Measurements from ENCODE around the gene APOA4. TPM values are rescaled to one million over a fixed set of nuclear protein-coding genes. Genes with fewer than 3 reads are reported as not detected.

The APOA4 gene
- total and polyA plus RNA-seq, 2 donors (not counting 3 experiments of a cell fraction or from before 2014, with no cell fraction given), result not detected

- H3K9me1 ChIP-seq (replicated peaks; ENCODE audit: control insufficient read depth, extremely low read depth, insufficient read depth, low read length), result no peaks in the 10 kb centered on the region
- no peak overlapping the region for H3K27ac ChIP-seq (ENCODE audit: insufficient read depth, low read depth, low read length)
- H3K9me3 ChIP-seq (replicated peaks; ENCODE audit: control insufficient read depth, insufficient read depth, low read length), result no peaks in the 10 kb centered on the region
- no peaks in the 10 kb centered on the region for H3K27me3 ChIP-seq (ENCODE audit: control insufficient read depth in 2 of 2, insufficient read depth in 2 of 2, low read length in 2 of 2)
- H3K79me2 ChIP-seq (ENCODE audit: control insufficient read depth, insufficient read depth, low read length), result no peaks in the 10 kb centered on the region
- DNase-seq (ENCODE audit: low read depth, low spot score), result no peak
- H4K20me1 ChIP-seq (replicated peaks; ENCODE audit: control insufficient read depth, extremely low read depth, insufficient read depth, low read length), result no peaks in the 10 kb centered on the region
- H3K4me2 ChIP-seq (ENCODE audit: insufficient read depth, low read length), result no peak overlapping the region
- H2AFZ ChIP-seq (ENCODE audit: low read depth, low read length), result no peak overlapping the region
- intact Hi-C loops (cut with micrococcal nuclease) (no loop called here), dilution Hi-C loops (cut with MboI; ENCODE audit: extremely low pct_ligation_motif_present, low sequenced_read_pairs) (no loop called here)
- TF ChIP-seq GATA2 (IDR thresholded peaks at IDR 0.05; ENCODE audit: insufficient read depth, insufficient read length, low read depth, low read length) (no peak), FOS (IDR thresholded peaks at IDR 0.05; ENCODE audit: borderline replicate concordance, insufficient read depth, low read length) (no peak)
- CTCF ChIA-PET, result interaction anchor here (0.6 to 1.9 kb wide), 2 partner anchors 39 to 275 kb away, joined by 4 to 7 read pairs; partner anchors contain the start of gene APOA5
- no peaks in the 10 kb centered on the region for H3K36me3 ChIP-seq (ENCODE audit: control insufficient read depth in 2 of 2, extremely low read depth in 1 of 2, insufficient read depth in 2 of 2, low read length in 2 of 2)
- no peak for FAIRE-seq
- no peak overlapping the region for H3K4me3 ChIP-seq (replicated peaks in 1 of 3; ENCODE audit: insufficient read depth in 1 of 3, low read depth in 1 of 3, low read length in 3 of 3)
- BruUV-seq (replicated peaks), result no TSS peak
- POLR2A ChIA-PET, result no interaction called here
- no peak overlapping the region for H3K9ac ChIP-seq (replicated peaks; ENCODE audit: extremely low read depth, insufficient read depth, low read length)
- peaks cover 2% of the 10 kb centered on the region for H3K4me1 ChIP-seq (ENCODE audit: control insufficient read depth, extremely low read depth, insufficient read depth, low read length)
Measured at GRCh38 chr11:116830184-116830912, 7.2 kb upstream of the APOA4 start.

GRCh38 chr11:116829525-116830183, 6.5 kb upstream of the APOA4 start, which contains the start of gene APOC3:
APOC3 (plus strand) TSS chr11:116829907; CDS start chr11:116830583, 676 bp downstream.
- ChIA-PET CTCF (interaction anchor here (0.6 to 1.9 kb wide), 2 partner anchors 38 to 276 kb away, joined by 4 to 7 read pairs; partner anchors contain the start of gene APOA5), POLR2A (no interaction called here)
- H3K27me3 ChIP-seq (ENCODE audit: control insufficient read depth in 2 of 2, insufficient read depth in 2 of 2, low read length in 2 of 2), result no peaks in the 10 kb centered on the region
- no peaks in the 10 kb centered on the region for H4K20me1 ChIP-seq (replicated peaks; ENCODE audit: control insufficient read depth, extremely low read depth, insufficient read depth, low read length)
- dilution Hi-C loops (cut with MboI; ENCODE audit: extremely low pct_ligation_motif_present, low sequenced_read_pairs) (no loop called here), intact Hi-C loops (cut with micrococcal nuclease) (no loop called here)
- no peak within 1 kb of the TSS for H3K9ac ChIP-seq (replicated peaks; ENCODE audit: extremely low read depth, insufficient read depth, low read length)
- DNase-seq (ENCODE audit: low read depth, low spot score) (no peak), FAIRE-seq (no peak)
- no TSS peak for BruUV-seq (replicated peaks)
- H2AFZ ChIP-seq (ENCODE audit: low read depth, low read length), result no peak within 1 kb of the TSS
- no peaks in the 10 kb centered on the region for H3K9me1 ChIP-seq (replicated peaks; ENCODE audit: control insufficient read depth, extremely low read depth, insufficient read depth, low read length)
- no peak within 1 kb of the TSS for H3K27ac ChIP-seq (ENCODE audit: insufficient read depth, low read depth, low read length)
- H3K79me2 ChIP-seq (ENCODE audit: control insufficient read depth, insufficient read depth, low read length), result no peaks in the 10 kb centered on the region
- no peak within 1 kb of the TSS for H3K4me2 ChIP-seq (ENCODE audit: insufficient read depth, low read length)
- TF ChIP-seq GATA2 (IDR thresholded peaks at IDR 0.05; ENCODE audit: insufficient read depth, insufficient read length, low read depth, low read length), result no peak
- TF ChIP-seq FOS (IDR thresholded peaks at IDR 0.05; ENCODE audit: borderline replicate concordance, insufficient read depth, low read length), result no peak
- no peak for TF ChIP-seq EZH2 (IDR thresholded peaks at IDR 0.05; ENCODE audit: borderline replicate concordance, low read depth, low read length, severe bottlenecking)
- TF ChIP-seq POLR2AphosphoS5 (IDR thresholded peaks at IDR 0.05; ENCODE audit: insufficient read depth, low read depth, low read length), result no peak
- no peak for TF ChIP-seq JUN (IDR thresholded peaks at IDR 0.05; ENCODE audit: borderline replicate concordance, insufficient read depth, insufficient read length, low read depth)
- no peak for TF ChIP-seq MYC (IDR thresholded peaks at IDR 0.05; ENCODE audit: low read depth, low read length)
- TF ChIP-seq CTCF (IDR thresholded peaks at IDR 0.05; ENCODE audit: extremely low read depth in 1 of 2, insufficient read depth in 1 of 2, low read depth in 1 of 2, low read length in 2 of 2), result no peak
- no peak for TF ChIP-seq MAX (IDR thresholded peaks at IDR 0.05; ENCODE audit: insufficient read depth, insufficient read length)
- no peak for TF ChIP-seq POLR2A (IDR thresholded peaks at IDR 0.05; ENCODE audit: low read depth, low read length)
- no peak within 1 kb of the TSS for H3K4me3 ChIP-seq (replicated peaks in 1 of 3; ENCODE audit: insufficient read depth in 1 of 3, low read depth in 1 of 3, low read length in 3 of 3)
- H3K4me1 ChIP-seq (ENCODE audit: control insufficient read depth, extremely low read depth, insufficient read depth, low read length), result no peaks in the 10 kb centered on the region
- H3K36me3 ChIP-seq (ENCODE audit: control insufficient read depth in 2 of 2, extremely low read depth in 1 of 2, insufficient read depth in 2 of 2, low read length in 2 of 2), result no peaks in the 10 kb centered on the region
- H3K9me3 ChIP-seq (replicated peaks; ENCODE audit: control insufficient read depth, insufficient read depth, low read length), result no peaks in the 10 kb centered on the region
